H1 (cell line): Measurements from ENCODE around the gene MOCS1. TPM values are rescaled to one million over a fixed set of nuclear protein-coding genes. Genes with fewer than 3 reads are reported as not detected.
A peak's percentile ranks its signal among the peaks of the same experiment; 100 is the strongest.

Experiments used
- CTCF ChIA-PET: fragments of 300-600 bp; sonication (Branson Sonifier 250); formaldehyde crosslinking; loops from one replicate; lab custom pipeline; 2021; ENCODE audit not compliant: partially characterized antibody; lab: Charles Lee
- POLR2A ChIA-PET: fragments of 300-600 bp; sonication (Branson Sonifier 250); formaldehyde crosslinking; loops from one replicate; lab custom pipeline; 2021; ENCODE audit warnings: inconsistent platforms; ENCODE audit not compliant: partially characterized antibody; lab: Charles Lee
- DNase-seq, 2 experiments: peaks; one replicate each; pipeline versions ENCODE4 v3.0.0 to v3.0.0-alpha.2; 2010 to 2022; ENCODE audit warnings: low spot score in 2 of 2, low read depth in 1 of 2, mixed read lengths in 1 of 2
- FAIRE-seq: peaks from 2 replicates; lab custom pipeline; 2011; peaks lifted over from hg19 to GRCh38; lab: Jason Lieb, UNC
- H2AFZ ChIP-seq: 2 replicates; pipeline ENCODE4 v1.8.1; 2012; ENCODE audit warnings: low read length, inconsistent platforms
- H2AK5ac ChIP-seq: 2 replicates; pipeline ENCODE4 v1.6.1; 2013; ENCODE audit warnings: low read depth, low read length
- H2BK120ac ChIP-seq: replicated peaks from 2 replicates; pipeline ENCODE3; 2013; ENCODE audit warnings: low read depth, low read length, inconsistent platforms
- H2BK12ac ChIP-seq: 2 replicates; pipeline ENCODE4 v1.6.1; 2013; ENCODE audit warnings: low read depth, low read length
- H2BK15ac ChIP-seq: 2 replicates; pipeline ENCODE4 v1.6.1; 2013; ENCODE audit warnings: low read length
- H2BK20ac ChIP-seq: 2 replicates; pipeline ENCODE4 v1.6.1; 2013; ENCODE audit warnings: low read length
- H2BK5ac ChIP-seq: 2 replicates; pipeline ENCODE4 v1.6.1; 2013; ENCODE audit warnings: low read depth, low read length
- H3K14ac ChIP-seq: 2 replicates; pipeline ENCODE4 v1.6.1; 2013; ENCODE audit warnings: inconsistent platforms; ENCODE audit not compliant: insufficient read length
- H3K18ac ChIP-seq: 2 replicates; pipeline ENCODE4 v1.6.1; 2013; ENCODE audit warnings: low read length; ENCODE audit errors: extremely low read depth
- H3K23ac ChIP-seq: 2 replicates; pipeline ENCODE4 v1.6.1; 2013; ENCODE audit warnings: inconsistent platforms; ENCODE audit not compliant: insufficient read length
- H3K23me2 ChIP-seq: 2 replicates; pipeline ENCODE4 v1.6.1; 2013; ENCODE audit warnings: low read depth, low read length
- H3K27ac ChIP-seq: 2 replicates; pipeline ENCODE4 v1.6.1; 2011; ENCODE audit warnings: low read depth, low read length, inconsistent platforms
- H3K27me3 ChIP-seq, 4 experiments: replicated peaks in 1 of 4; 1 replicate in 1 of 4; 2 replicates in 3 of 4; pipeline versions ENCODE4 v1.6.1 to v1.8.1; 2011 to 2013; ENCODE audit warnings: low read length in 3 of 4, mild to moderate bottlenecking in 3 of 4, inconsistent platforms in 2 of 4, mixed read lengths in 2 of 4, moderate library complexity in 1 of 4; ENCODE audit not compliant: control insufficient read depth in 3 of 4, insufficient read depth in 3 of 4; ENCODE audit errors: extremely low read depth in 1 of 4
- H3K36me3 ChIP-seq, 4 experiments: 2 replicates each; pipeline versions ENCODE4 v1.6.1 to v1.8.1; 2011 to 2013; ENCODE audit warnings: mild to moderate bottlenecking in 4 of 4, low read length in 3 of 4, moderate library complexity in 2 of 4, control low read depth in 1 of 4, inconsistent platforms in 1 of 4; ENCODE audit not compliant: insufficient read depth in 4 of 4, control insufficient read depth in 2 of 4
- H3K4ac ChIP-seq: replicated peaks from 2 replicates; pipeline ENCODE3; 2013; ENCODE audit warnings: low read length, low read depth, mixed read lengths, inconsistent platforms; ENCODE audit not compliant: insufficient read length
- H3K4me1 ChIP-seq, 4 experiments: replicated peaks in 1 of 4; 1 replicate in 1 of 4; 2 replicates in 3 of 4; pipeline versions ENCODE4 v1.6.1 to v1.8.1; 2011 to 2013; ENCODE audit warnings: low read length in 3 of 4, inconsistent platforms in 2 of 4, mixed read lengths in 1 of 4; ENCODE audit not compliant: insufficient read depth in 4 of 4, control insufficient read depth in 3 of 4
- H3K4me2 ChIP-seq, 2 experiments: 2 replicates each; pipeline versions ENCODE4 v1.6.1 to v1.8.1; 2011 to 2013; ENCODE audit warnings: low read depth in 2 of 2, low read length in 2 of 2, control low read depth in 1 of 2, inconsistent platforms in 1 of 2, mild to moderate bottlenecking in 1 of 2; ENCODE audit not compliant: insufficient read depth in 1 of 2
- H3K4me3 ChIP-seq, 4 experiments: fragments of 200-600, 300-600 bp in 1 of 4; sonication (generic), shearing (Covaris generic), sonication (Bioruptor Twin) in 1 of 4; 2 replicates each; pipeline versions ENCODE4 v1.5.1 to v1.8.1; 2011 to 2016; ENCODE audit warnings: low read length in 4 of 4, low read depth in 3 of 4, control low read depth in 2 of 4, inconsistent platforms in 2 of 4, mild to moderate bottlenecking in 2 of 4, mixed read lengths in 1 of 4, moderate library complexity in 1 of 4; ENCODE audit not compliant: insufficient read depth in 2 of 4; ENCODE audit errors: extremely low read depth in 1 of 4
- H3K56ac ChIP-seq: replicated peaks from 2 replicates; pipeline ENCODE3; 2013; ENCODE audit warnings: low read depth, mild to moderate bottlenecking, mixed read lengths, low read length, inconsistent platforms; ENCODE audit not compliant: insufficient read length
- H3K79me1 ChIP-seq: 2 replicates; pipeline ENCODE4 v1.6.1; 2013; ENCODE audit warnings: low read depth, low read length, control low read depth
- H3K79me2 ChIP-seq, 2 experiments: 2 replicates each; pipeline versions ENCODE4 v1.6.1 to v1.8.1; 2012 to 2013; ENCODE audit warnings: low read length in 2 of 2, mild to moderate bottlenecking in 2 of 2, inconsistent platforms in 1 of 2; ENCODE audit not compliant: insufficient read depth in 2 of 2, control insufficient read depth in 1 of 2
- H3K9ac ChIP-seq, 4 experiments: replicated peaks in 1 of 4; 1 replicate in 1 of 4; 2 replicates in 3 of 4; pipeline versions ENCODE4 v1.6.1 to v1.8.1; 2011 to 2013; ENCODE audit warnings: low read depth in 3 of 4, low read length in 3 of 4, control low read depth in 2 of 4, mild to moderate bottlenecking in 2 of 4, moderate library complexity in 2 of 4, inconsistent platforms in 1 of 4; ENCODE audit errors: extremely low read depth in 1 of 4
- H3K9me3 ChIP-seq, 2 experiments: 2 replicates each; pipeline versions ENCODE4 v1.6.1 to v1.8.1; 2012 to 2013; ENCODE audit warnings: mild to moderate bottlenecking in 2 of 2, moderate library complexity in 2 of 2, control low read depth in 1 of 2, inconsistent platforms in 1 of 2, low read depth in 1 of 2, low read length in 1 of 2, mixed read lengths in 1 of 2; ENCODE audit not compliant: insufficient read depth in 2 of 2
- H4K20me1 ChIP-seq, 2 experiments: replicated peaks in 1 of 2; 2 replicates each; pipeline versions ENCODE3 to v1.8.1; 2011 to 2013; ENCODE audit warnings: inconsistent platforms in 2 of 2, low read length in 2 of 2, mild to moderate bottlenecking in 1 of 2; ENCODE audit not compliant: insufficient read depth in 2 of 2, control insufficient read depth in 1 of 2
- H4K5ac ChIP-seq: 2 replicates; pipeline ENCODE4 v1.6.1; 2013; ENCODE audit warnings: low read length, low read depth, mixed read lengths, inconsistent platforms; ENCODE audit not compliant: insufficient read length
- H4K8ac ChIP-seq: 2 replicates; pipeline ENCODE4 v1.8.0; 2013; ENCODE audit warnings: mild to moderate bottlenecking, moderate library complexity, low read length, inconsistent platforms; ENCODE audit not compliant: insufficient read depth; ENCODE audit errors: extremely low read depth
- H4K91ac ChIP-seq: replicated peaks from 2 replicates; pipeline ENCODE3; 2013; ENCODE audit warnings: low read length, mixed read lengths, inconsistent platforms; ENCODE audit not compliant: insufficient read length
- CBX8 ChIP-seq: fragments of 300-800, 300-1000 bp; sonication (generic); IDR thresholded peaks from 2 replicates; pipeline ENCODE4 v1.7.1; 2016; ENCODE audit warnings: low read depth, low read length, borderline replicate concordance
- EGR1 ChIP-seq: IDR thresholded peaks from 2 replicates; pipeline ENCODE4 v1.6.1; 2011; ENCODE audit warnings: low read depth, low read length, borderline replicate concordance
- EZH2 ChIP-seq: fragments of 200-600 bp; sonication (generic); IDR thresholded peaks from 2 replicates; pipeline ENCODE4 v1.7.1; 2012; ENCODE audit warnings: low read depth, mild to moderate bottlenecking, moderate library complexity, low read length, inconsistent platforms; ENCODE audit not compliant: severe bottlenecking
- GABPA ChIP-seq: IDR thresholded peaks from 2 replicates; pipeline ENCODE4 v1.6.1; 2011; ENCODE audit warnings: mild to moderate bottlenecking, low read length, moderate library complexity, borderline replicate concordance; ENCODE audit not compliant: insufficient read depth
- SIN3A ChIP-seq, 2 experiments: IDR thresholded peaks in 1 of 2; conservative IDR thresholded peaks in 1 of 2; 2 replicates each; pipeline ENCODE4 v1.6.1; 2011 to 2012; ENCODE audit warnings: low read length in 2 of 2, improper control_type of control experiment in 1 of 2, low read depth in 1 of 2, mild to moderate bottlenecking in 1 of 2
- SP2 ChIP-seq: IDR thresholded peaks from 2 replicates; pipeline ENCODE4 v1.6.1; 2012; ENCODE audit warnings: mild to moderate bottlenecking, low read length, inconsistent platforms
- TAF1 ChIP-seq: IDR thresholded peaks from 2 replicates; pipeline ENCODE4 v1.6.1; 2011; ENCODE audit warnings: mild to moderate bottlenecking, low read depth, low read length
- TBP ChIP-seq: IDR thresholded peaks from 2 replicates; pipeline ENCODE4 v1.6.1; 2011; ENCODE audit warnings: low read depth, low read length, improper control_type of control experiment
- WGBS, 2 experiments: shearing (Covaris generic) in 1 of 2; methylation state at CpG; one replicate each; pipeline versions ENCODE4 v1.1.6 to v1.1.7; 2013 to 2015; ENCODE audit warnings: low lambda C conversion rate in 2 of 2, mixed read lengths in 2 of 2, inconsistent platforms in 1 of 2, low coverage in 1 of 2, missing lambda C conversion rate in 1 of 2; ENCODE audit not compliant: insufficient replicate concordance in 2 of 2, insufficient coverage in 1 of 2, insufficient read length in 1 of 2; ENCODE audit errors: extremely low coverage in 1 of 2, missing lambda C conversion rate in 1 of 2; 5-methylcytosine and 5-hydroxymethylcytosine counted together
- polyA plus RNA-seq, 7 experiments: library from polyadenylated mRNA; depleted of rRNA in 3 of 7; stranded (reverse) in 5 of 7; unstranded in 2 of 7; fragments of >200 nt in 5 of 7; fragments of 200-250 nt in 2 of 7; gene quantifications; 1 replicate in 5 of 7; 2 replicates in 1 of 7; 4 replicates in 1 of 7; pipeline versions ENCODE4 v1.2.1 to v1.2.3, GENCODE V29; 2011 to 2013; ENCODE audit warnings: missing spikeins in 2 of 7, mixed read lengths in 2 of 7
- total RNA-seq: library from RNA; stranded (reverse); fragmentation: NEBNext Ultra II Directional; extraction: Animal tissue kit (Norgen Biotek cat#: 25700); gene quantifications from 2 replicates; pipeline ENCODE4 v1.2.1, GENCODE V29; 2021

The MOCS1 gene
- total and polyA plus RNA-seq, 2 of the 8 experiments (the other 6 are each of a cell fraction or from before 2014, with no cell fraction given) = 13.4 to 19.7 TPM

- Histone ChIP-seq H4K91ac (no peak overlapping the region), H4K8ac (no peak overlapping the region), H3K9me3 (no peaks in the 10 kb centered on the region), H3K56ac (no peak overlapping the region), H2AFZ (no peak overlapping the region), H4K5ac (no peak overlapping the region), H3K23me2 (peaks cover 5% of the 10 kb centered on the region; the same call in 1 of the 2 replicates), H3K4me1 (peaks cover 0 to 3% (median 0%) of the 10 kb centered on the region in 4 experiments; a peak in 2 of 7 replicates), H3K18ac (no peak overlapping the region), H3K79me2 (no peaks in the 10 kb centered on the region; a peak in 1 of 4 replicates), H3K27ac (no peak overlapping the region), H3K4ac (no peak overlapping the region), H3K9ac (no peak overlapping the region), H4K20me1 (peaks cover 0 to 1% of the 10 kb centered on the region in 2 experiments), H3K4me2 (peak overlapping the region; percentile 21 to 77; a peak in 3 of 4 replicates), H3K36me3 (peaks cover 0 to 2% (median under 1%) of the 10 kb centered on the region in 4 experiments; a peak in 2 of 8 replicates), H3K27me3 (no peaks in the 10 kb centered on the region; a peak in 1 of 7 replicates), H3K14ac (no peak overlapping the region), H2BK120ac (no peak overlapping the region), H2BK20ac (no peak overlapping the region), H2BK5ac (no peak overlapping the region), H3K23ac (no peak overlapping the region), H3K79me1 (0 out of 2 replicates have a peak, but pooled peaks cover 3% of the 10 kb centered on the region), H2BK12ac (no peak overlapping the region), H2BK15ac (no peak overlapping the region), H2AK5ac (no peak overlapping the region), H3K4me3 (no peak overlapping the region)
- no peak for FAIRE-seq
- ChIA-PET POLR2A (interaction anchor here (1.1 kb wide), 1 partner anchor 15 kb away, joined by 4 read pairs; no protein-coding TSS in a partner anchor), CTCF (interaction anchor here (0.6 to 2.3 kb wide), 6 partner anchors 8 to 396 kb away, joined by 3 to 7 read pairs (median 3); no protein-coding TSS in a partner anchor)
- DNase-seq = no peak
- no peak for TF ChIP-seq GABPA
- no peak for TF ChIP-seq SP2
- TF ChIP-seq EZH2 = no peak
- TF ChIP-seq TAF1 = no peak
- TF ChIP-seq CBX8 = no peak
- TF ChIP-seq EGR1 = no peak
- TF ChIP-seq SIN3A (conservative IDR thresholded peaks at IDR 0.05 in 1 of 2, IDR thresholded peaks at IDR 0.05 in 1 of 2; ENCODE audit: low read depth in 1 of 2, low read length in 2 of 2) = no peak
- no peak for TF ChIP-seq TBP
- WGBS, 2 experiments = 87% methylated on average over 8 of the region's 8 CpGs; no CpG with 5 or more reads in 1 of the 2 experiments
These were observed 1.8 kb downstream of the MOCS1 start for GRCh38 chr6:39932386-39932910.
